GM19452 (cell line): ENCODE measurements around the gene CECR2.
"Not testable (repeated sequence)": the region's sequence is repeated elsewhere in the genome, so short reads cannot be mapped to it uniquely, and the experiment has no call there.

Experiments used
- ATAC-seq: cut with Tn5 transposase; IDR thresholded peaks from one replicate; pipeline ENCODE4 v1.9.1; 2021; ENCODE audit not compliant: unreplicated experiment

The CECR2 gene

DNA sequence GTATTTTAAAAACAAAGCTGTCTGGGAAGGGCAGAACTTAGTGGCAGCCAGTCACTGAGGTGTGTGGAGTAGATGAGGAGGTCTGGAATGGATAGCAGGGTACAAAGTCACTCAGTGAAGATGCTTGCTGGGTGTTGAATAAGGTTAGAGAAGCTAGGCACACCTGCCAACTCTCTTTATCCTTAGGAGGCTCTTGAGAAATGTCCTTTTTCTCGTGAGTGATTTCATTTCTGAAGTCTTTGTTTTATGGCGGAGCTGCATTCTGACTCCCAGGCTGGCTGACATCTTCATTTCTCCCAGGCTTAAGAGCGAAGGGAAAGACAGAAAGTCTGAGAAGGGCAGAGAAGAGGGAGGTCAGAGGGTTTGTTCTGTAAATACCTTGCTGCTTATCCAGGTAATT is 31.0 kb downstream of the CECR2 start:
- no peak for ATAC-seq

DNA sequence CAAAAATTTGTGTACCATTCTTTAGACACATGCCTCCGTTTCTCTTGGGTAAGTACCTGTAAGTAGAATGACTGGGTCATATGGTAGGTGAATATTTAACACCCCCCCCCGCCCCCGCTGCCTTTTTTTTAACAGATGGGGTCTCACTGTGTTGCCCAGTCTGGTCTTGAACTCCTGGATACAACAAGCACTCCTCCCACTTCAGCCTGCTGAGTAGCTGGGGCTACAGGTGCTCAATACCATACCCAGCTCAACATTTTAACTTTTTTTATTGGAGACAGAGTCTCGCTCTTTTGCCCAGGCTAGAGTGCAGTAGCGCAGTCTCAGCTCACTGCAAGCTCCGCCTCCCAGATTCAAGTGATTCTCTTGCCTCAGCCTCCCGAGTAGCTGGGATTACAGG is 32.5 kb downstream of the CECR2 start:
- ATAC-seq = no peak

DNA sequence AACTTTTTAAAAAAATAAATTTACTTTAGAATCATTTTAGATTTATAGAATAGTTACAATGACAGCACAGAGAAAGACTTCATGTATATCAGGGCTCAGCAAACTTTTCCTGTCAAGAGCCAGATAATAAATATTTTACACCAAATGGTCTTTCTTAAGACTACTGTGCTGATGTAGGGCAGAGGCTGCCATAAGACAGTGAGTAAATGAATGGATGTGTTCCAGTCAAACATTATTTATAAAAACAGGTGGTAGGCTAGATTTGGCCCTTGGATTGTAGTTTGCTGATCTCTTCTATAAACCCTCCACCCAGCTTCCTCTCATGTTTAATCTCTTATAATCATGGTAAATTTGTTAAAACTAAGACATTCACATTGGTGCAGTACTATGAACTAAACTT is 33.0 kb downstream of the CECR2 start:
- no peak for ATAC-seq

GRCh38 chr22:17403906-17404305 is 34.6 kb downstream of the CECR2 start:
- no peak for ATAC-seq

GRCh38 chr22:17407643-17408042 is 38.4 kb downstream of the CECR2 start:
- no peak for ATAC-seq

DNA sequence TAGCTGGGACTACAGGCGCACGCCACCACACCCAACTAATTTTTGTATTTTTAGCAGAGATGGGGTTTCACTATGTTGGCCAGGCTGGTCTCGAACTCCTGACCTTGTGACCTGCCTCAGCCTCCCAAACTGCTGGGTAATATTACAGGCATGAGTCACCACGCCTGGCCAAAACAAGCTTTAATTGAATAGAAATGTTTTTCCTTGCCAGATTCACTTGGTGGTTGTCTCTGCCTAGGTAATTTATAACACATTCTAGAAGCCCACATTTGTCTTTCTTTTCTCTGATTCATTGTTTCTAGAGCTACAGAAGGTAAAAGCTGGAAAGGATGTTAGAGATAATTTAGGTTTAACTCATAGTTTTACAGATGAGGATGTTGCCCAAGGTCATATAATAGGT is 41.3 kb downstream of the CECR2 start:
- no peak for ATAC-seq

DNA sequence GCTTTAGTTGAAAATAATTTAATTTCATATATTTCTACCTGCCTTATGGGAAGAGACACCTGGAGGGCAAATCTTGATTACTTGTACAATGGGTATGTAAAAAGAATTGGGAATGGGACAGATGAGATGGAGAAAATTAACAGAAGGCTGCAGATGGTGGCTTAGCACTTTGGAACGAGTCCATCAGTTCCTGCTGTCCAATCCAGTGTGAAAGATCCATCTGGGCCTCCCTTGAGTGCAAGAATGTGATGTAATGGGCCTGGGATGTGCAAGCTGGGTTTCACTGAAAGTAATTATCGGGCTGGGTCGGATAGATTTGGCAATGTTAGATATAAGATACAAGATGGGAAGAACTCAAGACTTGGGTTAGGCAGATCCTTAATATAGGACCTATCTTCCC is 42.0 kb downstream of the CECR2 start:
- no peak for ATAC-seq

GRCh38 chr22:17412232-17412631 is 43.0 kb downstream of the CECR2 start:
- no peak for ATAC-seq

DNA sequence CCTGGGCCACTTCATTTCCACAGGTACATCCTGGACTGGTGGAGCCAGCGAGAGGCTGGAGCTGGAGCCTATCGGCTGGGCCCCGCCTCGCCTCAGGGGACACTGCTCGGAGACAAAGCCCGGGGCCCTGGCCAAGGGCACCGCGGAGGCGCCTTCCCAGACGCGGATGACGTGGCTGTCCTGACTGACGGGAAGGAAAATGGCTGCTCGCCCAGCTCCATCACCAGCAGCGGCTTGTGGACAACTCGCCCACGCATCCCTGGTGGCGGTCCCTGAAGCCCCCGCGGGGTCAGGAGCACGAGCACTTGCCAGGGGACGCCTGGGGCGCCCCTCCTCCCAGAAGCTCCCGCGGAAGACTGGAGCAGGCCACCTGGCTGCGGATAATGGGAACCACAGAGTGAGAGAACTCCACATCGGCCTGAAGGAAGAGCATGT is 49.6 kb downstream of the CECR2 start:
- ATAC-seq = no peak

DNA sequence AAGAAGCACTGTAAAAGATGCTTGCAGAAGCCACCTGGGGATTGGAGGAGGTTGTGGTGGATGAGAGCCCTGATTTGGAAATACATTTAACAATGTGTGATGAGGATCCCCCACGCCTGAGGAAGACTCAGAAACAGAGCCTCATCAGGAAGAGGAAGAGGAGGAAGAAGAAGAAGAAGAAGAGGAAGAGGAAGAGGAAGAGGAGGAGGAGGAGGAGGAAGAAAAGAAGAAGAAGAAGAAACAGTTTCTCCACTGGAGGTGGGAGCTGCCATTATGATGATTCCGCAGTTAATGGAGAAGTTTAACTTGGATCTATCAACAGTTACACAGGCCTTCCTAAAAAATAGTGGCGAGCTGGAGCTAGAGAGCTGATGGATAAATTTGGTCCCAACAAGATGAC is 50.1 kb downstream of the CECR2 start:
- ATAC-seq = no peak

DNA sequence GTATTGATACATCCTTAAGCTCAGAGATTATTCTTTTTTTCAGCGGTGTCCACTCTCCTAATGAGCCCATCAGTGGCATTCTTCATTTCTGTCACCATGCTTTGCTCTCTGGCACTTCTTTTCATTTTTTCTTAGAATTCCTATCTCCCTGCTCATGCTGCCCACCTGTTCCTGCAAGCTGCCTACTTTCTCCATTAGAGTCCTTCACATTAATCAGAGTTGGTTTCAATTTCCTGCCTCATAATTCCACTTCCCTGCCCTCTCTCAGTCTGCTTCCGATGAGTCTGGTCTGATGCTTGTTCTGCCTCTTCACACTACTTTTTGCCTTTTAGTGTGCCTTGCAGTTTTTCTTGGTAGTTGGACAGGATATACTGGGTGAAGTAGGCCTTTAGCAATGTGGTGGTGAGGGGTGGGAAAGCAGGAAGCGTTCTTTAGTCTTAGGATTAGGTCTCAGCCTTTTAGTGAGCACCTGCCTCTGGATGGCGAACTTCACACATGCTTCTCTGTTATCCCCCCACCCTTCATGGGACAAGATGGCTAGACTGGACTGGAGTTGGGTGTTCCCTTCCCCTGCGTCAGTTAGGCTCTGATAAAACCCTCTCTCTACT is 53.6 kb downstream of the CECR2 start:
- ATAC-seq = no peak

GRCh38 chr22:17423616-17424015 is 54.4 kb downstream of the CECR2 start:
- ATAC-seq = no peak

- ATAC-seq = not testable (repeated sequence)
Observed at GRCh38 chr22:17427528-17427927, 58.3 kb downstream of the CECR2 start.

GRCh38 chr22:17429516-17429915 is 60.3 kb downstream of the CECR2 start:
- ATAC-seq = no peak

GRCh38 chr22:17430412-17430811 is 61.2 kb downstream of the CECR2 start:
- ATAC-seq = no peak

GRCh38 chr22:17431179-17431578 is 61.9 kb downstream of the CECR2 start:
- no peak for ATAC-seq

DNA sequence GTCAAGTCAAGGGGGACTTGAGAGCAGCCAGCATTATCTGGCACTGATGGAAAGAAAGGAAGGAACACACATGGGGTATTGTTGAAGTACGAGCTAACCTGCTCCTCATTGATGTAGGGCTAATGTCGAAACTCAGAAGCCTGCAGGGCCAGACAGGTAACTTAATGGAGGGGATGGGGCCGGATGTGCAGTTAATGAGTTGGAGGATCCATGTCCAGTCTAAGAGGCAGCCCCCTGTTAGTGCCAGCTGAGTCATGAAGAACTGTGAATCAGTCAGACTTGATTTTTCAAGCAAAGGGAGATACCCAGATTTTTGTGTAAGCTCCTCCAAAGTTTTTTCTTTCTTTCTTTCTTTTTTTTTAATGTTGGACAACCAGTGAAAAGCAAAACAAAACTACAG is 65.6 kb downstream of the CECR2 start:
- no peak for ATAC-seq

DNA sequence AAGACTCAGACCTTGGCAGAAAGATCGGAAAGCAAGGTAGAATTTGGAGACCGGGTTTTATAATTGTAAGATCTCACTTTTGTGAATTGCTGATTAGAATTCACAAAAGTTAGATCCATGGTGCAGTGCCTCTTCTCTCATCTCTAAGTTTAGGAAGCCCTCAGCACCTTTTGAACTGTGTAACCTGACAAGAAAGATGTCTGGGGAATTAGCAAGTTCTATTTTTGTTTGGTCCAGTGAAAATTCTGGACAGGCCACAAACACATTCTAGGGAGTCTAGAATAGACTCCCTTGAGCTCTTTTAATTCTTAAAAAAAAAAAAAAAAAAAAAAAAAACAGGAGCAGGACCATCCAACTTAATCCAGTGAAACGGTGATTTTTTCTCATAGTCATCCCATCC is 66.1 kb downstream of the CECR2 start:
- no peak for ATAC-seq

DNA sequence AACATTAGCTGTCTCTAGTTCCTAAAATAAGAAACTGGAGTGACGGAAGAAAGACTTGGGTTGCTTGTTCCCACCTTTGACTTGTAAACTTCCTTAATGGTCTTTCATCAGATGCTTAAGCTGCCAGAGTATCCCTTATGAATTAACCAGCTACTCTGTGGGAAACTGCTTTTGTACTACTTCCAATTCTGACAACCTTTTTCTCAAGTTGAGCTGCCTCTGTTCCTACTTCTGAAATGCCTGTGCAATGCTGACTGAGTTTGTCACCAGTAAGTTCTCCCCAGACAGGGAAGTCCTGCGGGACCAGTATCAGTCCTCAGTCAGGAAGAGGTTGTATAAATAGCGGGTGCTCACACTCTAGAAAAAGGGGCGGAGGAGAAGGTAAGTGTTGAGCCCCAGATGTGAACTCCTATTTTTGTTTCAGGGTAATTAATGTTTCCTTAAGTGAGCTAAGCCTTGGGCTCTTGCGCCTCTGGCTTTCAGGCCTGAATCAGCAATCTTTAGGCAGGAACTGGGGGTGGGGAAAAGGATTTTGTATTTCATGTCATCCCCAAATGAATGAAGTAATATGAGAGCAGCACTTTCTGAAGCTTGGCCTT is 67.2 kb downstream of the CECR2 start:
- ATAC-seq = peak; percentile 61

DNA sequence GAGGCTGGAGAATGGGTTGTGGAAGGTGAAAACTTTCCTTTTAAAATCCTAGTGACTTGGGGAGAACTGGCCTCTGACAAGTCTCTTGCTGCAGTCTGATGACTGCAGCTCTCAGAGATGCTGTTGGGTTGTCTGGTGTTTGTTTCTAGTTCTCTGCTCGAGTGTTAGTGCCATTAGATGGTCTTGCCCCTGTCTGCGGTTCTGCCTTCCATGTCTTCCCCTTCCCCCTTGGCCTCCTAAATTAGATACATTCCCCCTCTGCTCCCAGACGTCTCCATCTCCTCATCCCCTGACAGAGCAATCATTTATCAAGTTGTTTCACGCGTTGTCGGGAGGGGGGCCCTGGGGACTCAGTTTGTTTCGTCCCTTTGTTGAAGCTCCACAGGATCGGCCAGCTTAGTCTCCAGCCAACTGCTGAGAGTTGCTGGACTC is 67.7 kb downstream of the CECR2 start:
- no peak for ATAC-seq

DNA sequence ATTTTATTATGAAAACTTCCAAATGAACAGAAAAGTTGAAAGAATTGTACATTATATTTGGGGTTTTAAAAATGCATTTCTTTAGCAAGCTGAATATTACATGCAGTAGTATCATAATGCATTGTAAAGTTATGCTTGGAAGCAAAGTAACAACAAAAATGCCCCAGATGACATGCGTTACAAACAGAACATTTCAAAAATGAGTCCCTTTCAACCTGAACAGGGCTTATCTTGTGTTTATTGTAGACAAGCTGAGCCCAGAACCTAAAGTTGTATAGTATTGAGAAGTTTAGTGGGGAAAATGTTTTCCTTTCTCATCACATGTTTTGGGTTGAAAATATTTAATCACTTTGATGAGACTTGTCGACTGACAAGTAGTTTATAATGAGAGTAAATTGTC is 68.8 kb downstream of the CECR2 start:
- no peak for ATAC-seq

GRCh38 chr22:17441326-17441725 is 72.1 kb downstream of the CECR2 start:
- no peak for ATAC-seq
